Colonic mucosa (tissue), 4 donors: Measurements from ENCODE around the gene USHBP1. TPM values are rescaled to one million over a fixed set of nuclear protein-coding genes. Genes with fewer than 3 reads are reported as not detected.
"Not testable (repeated sequence)": the region's sequence is repeated elsewhere in the genome, so short reads cannot be mapped to it uniquely, and the experiment has no call there.

Source experiments
- DNase-seq: peaks from one replicate; pipeline ENCODE4 v3.0.0-alpha.2; 2020
- H3K27ac ChIP-seq: fragments of 200-600 bp; one replicate; pipeline ENCODE4 v1.8.0; 2021
- H3K27me3 ChIP-seq: fragments of 200-600 bp; one replicate; pipeline ENCODE4 v1.8.0; 2021
- H3K36me3 ChIP-seq: fragments of 200-600 bp; one replicate; pipeline ENCODE4 v1.8.0; 2021
- H3K4me1 ChIP-seq: fragments of 200-600 bp; one replicate; pipeline ENCODE4 v1.8.0; 2021; ENCODE audit warnings: mild to moderate bottlenecking
- H3K4me3 ChIP-seq: fragments of 200-600 bp; one replicate; pipeline ENCODE4 v1.8.0; 2021
- H3K9ac ChIP-seq, 2 donors: one replicate each; pipeline ENCODE4 v1.7.0; 2013; ENCODE audit warnings: control low read depth in 2 of 2, low read depth in 2 of 2, low read length in 2 of 2
- H3K9me3 ChIP-seq: fragments of 200-600 bp; one replicate; pipeline ENCODE4 v1.8.0; 2021
- intact Hi-C: fragments of 100-400 bp; cut with DNase I; formaldehyde crosslinking; loops from one replicate; pipeline ENCODE4 v1.14.1; 2022
- total RNA-seq, 2 donors: library from RNA; stranded (reverse); fragmentation: NEBNext Ultra II Directional in 1 of 2; extraction: Animal tissue kit (Norgen Biotek cat#: 25700) in 1 of 2; gene quantifications; one replicate each; pipeline ENCODE4 v1.2.1, GENCODE V29; 2021
- TF ChIP-seq, protein P1 (sequence below): fragments of 200-600 bp; IDR thresholded peaks from one replicate; pipeline ENCODE4 v1.8.0; 2022; ENCODE audit warnings: antibody characterized with exemption, mild to moderate bottlenecking
- donor health status: healthy.
- donor health status: DM: no; HTN: no; CAD: no.
- donor health status: DM: no; HTN: no; CAD: no.

USHBP1 gene
- total RNA-seq, 2 donors from 2014 or later = 1.1 to 1.3 TPM

DNA sequence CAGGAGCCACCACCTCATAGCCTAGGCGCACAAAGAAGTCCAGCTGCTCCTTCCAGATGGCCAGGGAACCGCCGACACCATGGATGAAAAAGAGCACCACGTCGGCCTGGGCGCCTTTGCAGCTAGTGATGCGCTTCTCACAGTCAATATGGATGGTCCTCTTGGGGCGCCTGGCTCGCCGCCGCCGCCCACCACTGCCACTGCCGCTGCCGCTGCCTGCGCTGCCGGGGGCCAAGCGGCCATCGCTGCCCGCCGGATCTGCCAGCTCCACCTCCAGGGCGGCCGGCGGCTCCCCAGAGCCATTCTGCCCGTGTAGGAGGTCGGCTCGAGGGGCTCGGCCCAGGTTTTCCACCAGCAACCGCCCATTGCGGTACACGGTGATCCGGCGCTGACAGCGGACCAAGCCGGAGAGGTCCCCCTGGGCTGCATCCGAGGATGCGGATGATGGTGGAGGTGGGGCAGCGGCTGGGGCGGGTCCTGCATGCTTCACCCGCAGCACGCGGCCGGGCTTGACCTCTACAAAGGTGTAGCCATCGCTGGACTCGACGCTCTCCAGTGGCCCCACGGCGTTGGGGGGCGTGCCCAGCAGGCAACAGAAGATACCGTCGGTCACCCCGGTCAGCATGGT lies 36.6 kb upstream of the USHBP1 start:
- no peak overlapping the region for H3K4me3 ChIP-seq
- no peaks in the 10 kb centered on the region for H3K27me3 ChIP-seq
- no peak for DNase-seq
- H3K36me3 ChIP-seq = no peaks in the 10 kb centered on the region
- H3K9me3 ChIP-seq = no peaks in the 10 kb centered on the region
- peaks cover 15% of the 10 kb centered on the region for H3K4me1 ChIP-seq
- TF ChIP-seq, protein P1, sequence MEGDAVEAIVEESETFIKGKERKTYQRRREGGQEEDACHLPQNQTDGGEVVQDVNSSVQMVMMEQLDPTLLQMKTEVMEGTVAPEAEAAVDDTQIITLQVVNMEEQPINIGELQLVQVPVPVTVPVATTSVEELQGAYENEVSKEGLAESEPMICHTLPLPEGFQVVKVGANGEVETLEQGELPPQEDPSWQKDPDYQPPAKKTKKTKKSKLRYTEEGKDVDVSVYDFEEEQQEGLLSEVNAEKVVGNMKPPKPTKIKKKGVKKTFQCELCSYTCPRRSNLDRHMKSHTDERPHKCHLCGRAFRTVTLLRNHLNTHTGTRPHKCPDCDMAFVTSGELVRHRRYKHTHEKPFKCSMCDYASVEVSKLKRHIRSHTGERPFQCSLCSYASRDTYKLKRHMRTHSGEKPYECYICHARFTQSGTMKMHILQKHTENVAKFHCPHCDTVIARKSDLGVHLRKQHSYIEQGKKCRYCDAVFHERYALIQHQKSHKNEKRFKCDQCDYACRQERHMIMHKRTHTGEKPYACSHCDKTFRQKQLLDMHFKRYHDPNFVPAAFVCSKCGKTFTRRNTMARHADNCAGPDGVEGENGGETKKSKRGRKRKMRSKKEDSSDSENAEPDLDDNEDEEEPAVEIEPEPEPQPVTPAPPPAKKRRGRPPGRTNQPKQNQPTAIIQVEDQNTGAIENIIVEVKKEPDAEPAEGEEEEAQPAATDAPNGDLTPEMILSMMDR = no peak
- intact Hi-C loops = no loop called here
- H3K9ac ChIP-seq = no peak overlapping the region
- H3K27ac ChIP-seq = no peak overlapping the region

DNA sequence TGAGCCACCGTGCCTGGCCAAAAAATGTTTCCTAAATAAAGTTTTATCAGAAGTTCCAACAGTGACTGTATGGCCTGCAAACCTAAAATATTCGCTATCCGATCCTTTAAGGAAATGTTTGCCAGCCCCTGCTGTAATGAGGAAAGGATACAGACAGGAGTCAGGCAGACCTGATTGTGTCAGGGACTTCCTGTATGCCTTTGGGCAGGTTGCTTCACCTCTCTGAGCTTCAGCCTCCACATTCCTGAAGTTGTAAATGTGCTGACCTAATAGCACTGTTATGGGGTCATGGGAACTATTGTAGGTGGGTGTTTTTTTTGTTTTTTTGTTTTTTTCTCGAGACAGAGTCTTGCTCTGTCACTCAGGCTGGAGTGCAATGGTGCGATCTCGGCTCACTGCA lies 32.4 kb upstream of the USHBP1 start:
- Histone ChIP-seq H3K9me3 (no peaks in the 10 kb centered on the region), H3K4me3 (no peak overlapping the region), H3K27ac (no peak overlapping the region), H3K4me1 (no peaks in the 10 kb centered on the region), H3K36me3 (no peaks in the 10 kb centered on the region), H3K9ac (no peak overlapping the region), H3K27me3 (no peaks in the 10 kb centered on the region)
- intact Hi-C loops = loop anchor here (10.0 kb wide), 1 partner anchor 168 kb away; the partner anchor contains the start of gene NXNL1
- no peak for DNase-seq
- TF ChIP-seq, protein P1 = no peak

GRCh38 chr19:17296273-17296672 lies 31.7 kb upstream of the USHBP1 start:
- no peak for DNase-seq
- no peak overlapping the region for H3K4me3 ChIP-seq
- H3K9me3 ChIP-seq = no peaks in the 10 kb centered on the region
- no peak overlapping the region for H3K27ac ChIP-seq
- H3K36me3 ChIP-seq = no peaks in the 10 kb centered on the region
- H3K9ac ChIP-seq = no peak overlapping the region
- no peaks in the 10 kb centered on the region for H3K4me1 ChIP-seq
- TF ChIP-seq, protein P1 = no peak
- no peaks in the 10 kb centered on the region for H3K27me3 ChIP-seq
- intact Hi-C loops = loop anchor here (10.0 kb wide), 1 partner anchor 169 kb away; the partner anchor contains the start of gene NXNL1

DNA sequence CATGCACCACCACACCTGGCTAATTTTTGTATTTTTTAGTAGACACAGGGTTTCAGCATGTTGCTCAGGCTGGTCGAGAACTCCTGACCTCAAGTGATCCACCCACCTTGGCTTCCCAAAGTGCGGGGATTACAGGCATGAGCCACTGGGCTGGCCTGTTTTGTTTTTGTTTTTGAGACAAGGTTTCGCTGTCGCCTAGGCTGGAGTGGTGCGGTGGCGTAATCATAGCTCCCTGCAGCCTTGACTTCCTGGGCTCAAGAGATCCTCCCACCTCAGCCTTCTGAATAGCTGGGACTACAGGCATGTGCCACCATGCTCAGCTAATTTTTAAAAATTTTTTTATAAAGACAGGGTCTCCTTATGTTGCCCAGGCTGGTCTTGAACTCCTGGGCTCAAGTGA lies 31.0 kb upstream of the USHBP1 start:
- H3K27me3 ChIP-seq, DNase-seq, H3K4me1 ChIP-seq, H3K27ac ChIP-seq, H3K4me3 ChIP-seq, H3K36me3 ChIP-seq, H3K9ac ChIP-seq, H3K9me3 ChIP-seq: not testable (repeated sequence)
- intact Hi-C loops = loop anchor here (10.0 kb wide), 1 partner anchor 169 kb away; the partner anchor contains the start of gene NXNL1

GRCh38 chr19:17294051-17294891 lies 29.7 kb upstream of the USHBP1 start:
- no peak overlapping the region for H3K27ac ChIP-seq
- H3K4me3 ChIP-seq = no peak overlapping the region
- H3K9me3 ChIP-seq = no peaks in the 10 kb centered on the region
- DNase-seq = peak; percentile 62
- intact Hi-C loops = loop anchor here (5.0 to 10.0 kb wide), 2 partner anchors 93 to 171 kb away; partner anchors contain the start of gene NXNL1
- H3K27me3 ChIP-seq = no peaks in the 10 kb centered on the region
- TF ChIP-seq, protein P1 = no peak
- H3K36me3 ChIP-seq = no peaks in the 10 kb centered on the region
- peak overlapping the region in 1 of 2 donors; percentile 24 for H3K9ac ChIP-seq
- no peaks in the 10 kb centered on the region for H3K4me1 ChIP-seq
